HG03108 (cell line): ENCODE measurements around the gene TMEM132D.

ENCODE experiments used
- ATAC-seq: cut with Tn5 transposase; IDR thresholded peaks from one replicate; pipeline ENCODE4 v1.9.1; 2021; ENCODE audit warnings: moderate library complexity; ENCODE audit not compliant: unreplicated experiment

The TMEM132D gene

GRCh38 chr12:129378496-129378895 is 525.3 kb downstream of the TMEM132D start:
- ATAC-seq = no peak

- no peak for ATAC-seq
Measured at GRCh38 chr12:129373746-129374145, 530.1 kb downstream of the TMEM132D start.

DNA sequence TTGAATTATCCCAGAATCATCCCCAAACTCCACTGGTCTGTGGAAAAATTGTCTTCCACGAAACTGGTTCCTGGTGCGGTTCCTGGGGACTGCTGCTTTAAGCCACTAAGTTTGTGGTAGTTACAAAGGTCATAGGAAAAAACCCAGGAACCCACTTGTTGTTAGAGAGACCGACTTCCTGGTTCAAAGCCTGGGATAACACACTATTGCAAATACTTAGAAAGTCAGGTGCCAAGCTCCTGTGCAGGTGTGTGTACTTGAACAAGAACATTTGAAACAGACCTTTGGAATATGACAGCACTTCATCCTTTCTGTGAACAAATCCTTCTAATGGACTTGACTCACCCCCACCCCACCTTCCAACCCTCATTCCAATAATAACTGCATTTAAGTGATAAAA is 530.9 kb downstream of the TMEM132D start:
- no peak for ATAC-seq

DNA sequence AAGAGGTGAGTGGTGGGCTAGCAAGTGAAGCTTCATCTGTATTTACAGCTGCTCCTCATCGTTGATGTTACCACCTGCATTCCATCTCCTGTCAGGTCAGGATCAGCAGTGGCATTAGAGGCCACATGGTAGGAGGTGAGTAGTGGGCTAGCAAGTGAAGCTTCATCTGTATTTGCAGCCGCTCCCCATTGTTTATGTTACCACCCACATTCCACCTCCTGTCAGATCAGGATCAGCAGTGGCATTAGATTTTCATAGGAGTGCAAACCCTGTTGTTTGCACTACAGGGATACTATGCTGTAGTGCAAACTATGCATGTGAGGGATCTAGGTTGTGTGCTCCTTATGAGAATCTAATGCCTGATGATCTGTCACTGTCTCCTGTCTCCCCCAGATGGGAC is 531.5 kb downstream of the TMEM132D start:
- ATAC-seq = no peak

DNA sequence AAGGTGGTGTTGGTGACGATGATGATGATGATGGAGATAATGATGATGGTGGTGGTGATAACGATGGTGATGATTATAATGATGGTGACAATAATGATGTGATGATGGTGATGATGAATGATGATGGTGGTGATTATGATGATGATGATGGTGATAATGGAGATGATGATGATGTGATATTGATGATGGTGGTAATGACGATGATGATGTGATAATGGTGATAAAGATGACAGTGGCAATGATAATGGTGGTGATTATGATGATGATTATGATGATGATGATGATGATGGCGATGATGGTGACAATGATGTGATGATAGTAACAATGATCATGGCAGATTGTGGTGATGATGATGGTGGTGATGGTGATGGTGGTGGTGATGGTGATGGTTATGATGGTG is 532.6 kb downstream of the TMEM132D start:
- ATAC-seq = no peak

- ATAC-seq = no peak
Measured at GRCh38 chr12:129366656-129367055, 537.2 kb downstream of the TMEM132D start.

DNA sequence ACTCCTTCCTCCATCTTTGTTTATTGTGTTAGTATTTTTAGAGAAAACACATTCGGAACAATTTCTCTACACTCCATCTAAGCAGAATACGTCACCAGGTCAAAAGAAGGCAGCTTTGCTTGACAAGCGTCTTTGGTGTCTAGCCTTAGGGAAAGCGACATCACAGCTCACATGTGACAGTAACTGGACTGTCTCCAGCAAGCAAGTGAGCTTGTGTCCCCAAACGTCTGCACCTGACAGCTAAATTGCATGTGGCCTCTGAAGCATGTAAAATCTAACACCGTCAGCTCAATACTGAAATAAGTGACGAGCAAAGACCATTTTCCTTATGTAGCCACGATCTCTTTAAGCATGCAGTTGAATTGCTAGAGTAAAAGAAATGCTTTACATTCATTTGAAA is 540.8 kb downstream of the TMEM132D start:
- no peak for ATAC-seq

GRCh38 chr12:129357233-129357632 is 546.6 kb downstream of the TMEM132D start:
- no peak for ATAC-seq

DNA sequence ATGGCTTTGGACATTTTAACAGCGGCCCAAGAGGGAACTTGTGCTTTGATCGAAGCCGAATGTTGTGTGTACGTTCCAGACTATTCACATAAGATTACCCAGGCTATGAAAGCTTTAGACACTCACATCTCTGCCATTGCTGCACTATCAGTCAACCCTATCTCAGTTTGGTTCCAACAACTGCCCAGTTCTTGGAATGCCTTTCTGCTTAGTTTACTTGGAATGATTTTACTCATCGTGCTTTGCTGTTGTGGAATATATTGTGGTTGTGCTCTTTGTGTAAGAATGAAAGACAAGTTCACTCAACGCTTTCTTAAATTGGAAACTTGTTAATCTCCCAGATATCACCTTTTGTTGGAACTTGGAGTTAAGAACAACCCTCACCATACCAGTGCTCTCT is 552.3 kb downstream of the TMEM132D start:
- ATAC-seq = no peak

DNA sequence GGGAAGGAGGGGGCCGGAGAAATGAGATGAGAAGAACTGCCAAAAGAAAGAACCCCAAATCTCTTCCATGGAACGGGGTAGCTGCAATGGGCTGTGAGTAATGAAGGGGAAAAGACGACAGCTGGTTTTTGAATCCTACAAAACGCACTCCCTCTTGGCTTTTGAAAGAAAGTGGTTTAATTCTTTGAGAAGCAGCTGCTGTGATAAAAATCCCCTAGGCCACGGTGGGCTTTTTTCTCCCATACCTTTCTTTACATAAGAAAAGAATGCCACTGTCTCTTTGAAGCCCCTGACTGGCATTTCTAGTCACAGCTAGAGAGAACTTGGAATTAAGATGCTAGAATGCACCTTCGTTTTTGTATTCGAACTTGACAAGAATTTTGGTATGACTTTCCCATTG is 564.5 kb downstream of the TMEM132D start:
- no peak for ATAC-seq

DNA sequence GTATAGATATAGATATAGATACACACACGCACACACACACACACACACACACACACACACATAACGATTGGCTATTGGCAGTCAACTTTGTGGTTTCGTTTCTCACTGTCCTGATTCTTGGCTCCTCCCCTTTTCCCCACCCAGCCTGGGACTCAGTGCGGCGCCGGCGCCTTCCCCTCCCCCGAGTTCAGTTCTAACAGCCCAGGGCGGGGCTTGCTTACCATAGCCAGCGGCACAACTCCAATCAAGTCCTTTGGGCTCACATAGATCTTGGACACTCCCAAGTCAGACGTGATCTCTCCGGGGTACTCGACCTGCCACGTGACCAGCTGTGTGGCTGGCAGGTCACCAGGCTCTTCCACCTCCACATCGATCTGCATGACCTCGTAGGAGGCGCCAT is 566.4 kb downstream of the TMEM132D start:
- no peak for ATAC-seq

GRCh38 chr12:129335773-129336172 is 568.1 kb downstream of the TMEM132D start:
- ATAC-seq = no peak

GRCh38 chr12:129332286-129332685 is 571.5 kb downstream of the TMEM132D start:
- no peak for ATAC-seq

GRCh38 chr12:129331356-129332085 is 572.3 kb downstream of the TMEM132D start:
- no peak for ATAC-seq

DNA sequence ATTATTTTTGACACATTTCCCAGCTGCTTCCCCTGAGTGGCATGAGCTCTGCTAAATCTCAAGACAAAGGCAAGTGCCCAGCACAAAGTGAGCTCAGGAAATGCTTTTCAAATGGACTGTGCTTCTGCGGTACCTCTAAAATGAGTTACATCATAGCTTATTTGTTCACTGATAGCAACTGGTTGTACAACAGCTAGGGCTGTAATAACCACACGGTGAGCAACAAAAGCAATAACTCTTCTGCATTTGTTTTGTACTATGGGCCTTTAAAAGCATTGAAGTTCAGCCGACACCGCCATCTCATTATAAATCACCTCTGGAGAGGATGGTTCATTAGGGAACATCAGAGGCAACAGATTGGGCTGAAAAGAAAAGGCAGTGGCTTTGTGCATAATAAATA is 575.6 kb downstream of the TMEM132D start:
- no peak for ATAC-seq

- no peak for ATAC-seq
Measured at GRCh38 chr12:129325566-129325965, 578.3 kb downstream of the TMEM132D start.

- no peak for ATAC-seq
Measured at GRCh38 chr12:129312048-129312447, 591.8 kb downstream of the TMEM132D start.

- ATAC-seq = no peak
Measured at GRCh38 chr12:129310346-129310745, 593.5 kb downstream of the TMEM132D start.

DNA sequence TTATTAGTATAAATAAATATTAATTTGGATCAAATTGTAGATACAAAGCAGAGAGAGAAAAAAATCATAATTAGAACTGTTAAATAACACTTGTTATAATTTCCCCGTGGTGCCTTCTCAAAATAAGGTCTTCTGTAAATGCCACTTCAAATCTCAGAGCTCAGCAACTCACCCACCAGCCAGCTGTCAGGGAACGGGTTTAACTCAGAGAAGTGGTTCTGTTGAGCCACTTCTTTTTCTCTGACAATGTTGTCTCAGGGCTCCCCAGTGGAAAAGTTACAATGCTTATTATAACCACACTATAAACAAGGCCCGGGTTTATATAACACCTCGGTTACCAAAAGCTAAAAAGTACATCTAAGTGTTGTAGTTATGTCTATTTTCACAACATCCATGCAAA is 598.0 kb downstream of the TMEM132D start:
- no peak for ATAC-seq

- no peak for ATAC-seq
Measured at GRCh38 chr12:129304529-129304928, 599.3 kb downstream of the TMEM132D start.

- no peak for ATAC-seq
Measured at GRCh38 chr12:129300011-129300410, 603.8 kb downstream of the TMEM132D start.

DNA sequence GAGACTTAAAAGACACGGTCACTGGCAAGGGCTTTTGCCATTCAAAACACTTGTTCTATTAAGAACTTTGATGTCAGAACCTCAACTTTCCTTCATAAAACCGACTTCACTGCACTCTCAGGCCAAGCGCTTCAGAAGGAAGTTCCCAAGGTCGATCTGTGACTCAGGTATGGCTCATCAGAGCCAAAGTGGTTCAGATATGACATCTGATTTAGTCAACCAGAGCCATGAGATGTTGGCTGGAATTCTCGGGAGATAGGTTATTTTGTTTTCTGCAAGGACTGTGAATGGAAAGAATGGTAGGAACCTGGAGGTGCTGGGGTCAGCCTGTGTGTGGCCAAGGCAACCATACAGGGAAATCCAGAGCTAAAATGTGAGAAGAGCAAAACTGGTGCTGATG is 604.9 kb downstream of the TMEM132D start:
- no peak for ATAC-seq

DNA sequence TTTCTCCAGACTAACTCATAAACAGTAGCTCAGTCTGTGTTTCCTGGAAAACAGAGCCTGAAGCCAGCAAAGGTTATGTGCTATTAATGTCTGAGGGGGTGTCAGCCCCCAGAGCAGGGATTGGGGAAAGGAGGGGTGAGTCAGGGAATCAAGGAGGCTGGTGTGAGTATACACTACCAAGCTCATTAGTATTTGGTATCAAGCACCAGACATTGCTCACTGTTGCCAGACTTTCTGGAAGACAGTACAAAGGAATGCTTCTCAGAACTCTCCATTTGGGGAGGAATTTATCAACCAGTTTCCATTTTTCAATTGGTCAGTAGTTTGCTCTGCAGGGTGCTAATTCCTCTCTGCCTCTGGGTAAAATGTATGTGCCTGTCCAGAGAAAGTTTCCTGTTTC is 607.2 kb downstream of the TMEM132D start:
- no peak for ATAC-seq
